ENCODE measurements around the gene KCNK3. TPM values are rescaled to one million over a fixed set of nuclear protein-coding genes. Genes with fewer than 3 reads are reported as not detected.

The KCNK3 gene
- total and polyA plus RNA-seq, 2 of the 13 experiments (the other 11 are each of a cell fraction or from before 2014, with no cell fraction given) = not detected

- intact Hi-C loops (cut with micrococcal nuclease; ENCODE audit: unreplicated experiment) = no loop called here
- ChIA-PET POLR2A (no interaction called here), CTCF (ENCODE audit: low intra/inter-chr PET ratio, low total read pairs) (no interaction called here)
- Histone ChIP-seq H3K4me2 (ENCODE audit: low read depth, low read length) (no peak overlapping the region), H4K20me1 (ENCODE audit: insufficient read depth, low read length) (no peaks in the 10 kb centered on the region), H3K9me3 (ENCODE audit: low read length) (no peaks in the 10 kb centered on the region), H3K79me2 (ENCODE audit: insufficient read depth, low read length) (no peaks in the 10 kb centered on the region), H3K27ac (ENCODE audit: extremely low read length, insufficient read depth, low read length) (no peak overlapping the region), H3K4me1 (ENCODE audit: insufficient read depth, low read length) (peaks cover 18% of the 10 kb centered on the region), H3K9ac (ENCODE audit: insufficient read depth, low read depth, low read length) (no peak overlapping the region), H3K27me3 (ENCODE audit: control insufficient read depth in 1 of 2, insufficient read depth in 2 of 2, low read length in 2 of 2) (no peaks in the 10 kb centered on the region), H3K4me3 (replicated peaks in 1 of 3; ENCODE audit: insufficient read depth in 1 of 3, low read depth in 2 of 3, low read length in 3 of 3) (no peak overlapping the region), H3K36me3 (replicated peaks in 1 of 2; ENCODE audit: control insufficient read depth in 1 of 2, insufficient read depth in 2 of 2, low read length in 2 of 2) (peaks cover 16 to 39% of the 10 kb centered on the region in 2 experiments), H2AFZ (ENCODE audit: low read length) (no peak overlapping the region)
- TF ChIP-seq HOXD1 (CRISPR knock-in tag; IDR thresholded peaks at IDR 0.05) (no peak), ZNF674 (CRISPR knock-in tag; IDR thresholded peaks at IDR 0.05; ENCODE audit: low read depth) (no peak), GFI1 (CRISPR knock-in tag; IDR thresholded peaks at IDR 0.05; ENCODE audit: borderline replicate concordance) (no peak), YEATS2 (CRISPR knock-in tag; IDR thresholded peaks at IDR 0.05; ENCODE audit: borderline replicate concordance) (no peak), POLR2G (IDR thresholded peaks at IDR 0.05; ENCODE audit: low read depth, low read length) (peak; percentile 30; the same call in 1 of the 2 replicates), ZBTB3 (CRISPR knock-in tag; IDR thresholded peaks at IDR 0.05; ENCODE audit: borderline replicate concordance, low read depth) (no peak), ZSCAN30 (CRISPR knock-in tag; IDR thresholded peaks at IDR 0.05) (no peak), ZNF678 (CRISPR knock-in tag; IDR thresholded peaks at IDR 0.05) (no peak)
- in situ Hi-C loops (cut with HindIII; ENCODE audit: extremely low pct_ligation_motif_present, low pct_unique_long_range_greater_than_20kb) = no loop called here
- WGBS (ENCODE audit: low lambda C conversion rate) = 94% methylated on average over 4 of the region's 4 CpGs
- TSS peak; percentile 35 for BruUV-seq (replicated peaks)
- DNase-seq (ENCODE audit: low spot score) = no peak
- FAIRE-seq = no peak
- no peak for ATAC-seq
Observed at GRCh38 chr2:26780203-26780760, 87.8 kb downstream of the KCNK3 start.

Small RNA genes within 50 kb of the gene (small RNA-seq; reads per million reads assigned to genes)
- gene AC015977.1 (ENCODE audit: insufficient read depth in 2 of 3, insufficient read length in 3 of 3, low read depth in 2 of 3, low replicate concordance in 1 of 3) = 0 reads per million in 3 experiments

Other genes starting within 250 kb of the KCNK3 start
- 0.04 TPM in 1 of 2 replicates, not detected in the other for gene OTOF, start 214.6 kb upstream of the KCNK3 start, total RNA-seq (2016; rRNA removed; fragmentation: Illumina TruSeq; extraction: Trizol)
- gene OTOF, start 214.6 kb upstream of the KCNK3 start, polyA plus RNA-seq (2011; rRNA removed) = not detected in 2 replicates
- gene CIB4, start 51.4 kb upstream of the KCNK3 start, total RNA-seq (2016; rRNA removed; fragmentation: Illumina TruSeq; extraction: Trizol) = not detected in 2 replicates
- not detected in 2 replicates for gene CIB4, start 51.4 kb upstream of the KCNK3 start, polyA plus RNA-seq (2011; rRNA removed)
- gene SLC35F6, start 71.6 kb downstream of the KCNK3 start, total RNA-seq (2016; rRNA removed; fragmentation: Illumina TruSeq; extraction: Trizol) = 11.8 and 21.2 TPM in 2 replicates
- gene SLC35F6, start 71.6 kb downstream of the KCNK3 start, polyA plus RNA-seq (2011; rRNA removed) = 15.2 and 19.2 TPM in 2 replicates
- gene CENPA, start 93.3 kb downstream of the KCNK3 start, total RNA-seq (2016; rRNA removed; fragmentation: Illumina TruSeq; extraction: Trizol) = 38.5 and 45.8 TPM in 2 replicates
- gene CENPA, start 93.3 kb downstream of the KCNK3 start, polyA plus RNA-seq (2011; rRNA removed) = 19.6 and 28.5 TPM in 2 replicates
- gene DPYSL5, start 155.4 kb downstream of the KCNK3 start, total RNA-seq (2016; rRNA removed; fragmentation: Illumina TruSeq; extraction: Trizol) = not detected in 2 replicates
- 0.03 and 0.15 TPM in 2 replicates for gene DPYSL5, start 155.4 kb downstream of the KCNK3 start, polyA plus RNA-seq (2011; rRNA removed)

Data from HepG2 (cell line).